GM23248 (cell line): ENCODE data around the gene FHOD3.

Source experiments
- EZH2 ChIP-seq: fragments of 200-600 bp; sonication (generic); IDR thresholded peaks from 2 replicates; pipeline ENCODE4 v1.6.1; 2018; ENCODE audit warnings: antibody characterized with exemption, mild to moderate bottlenecking; ENCODE audit not compliant: insufficient read depth, poor library complexity, severe bottlenecking
- EZH2phosphoT487 ChIP-seq: fragments of 200-600 bp; sonication (generic); IDR thresholded peaks from 2 replicates; pipeline ENCODE4 v1.6.1; 2018; ENCODE audit warnings: antibody characterized with exemption, moderate library complexity, mild to moderate bottlenecking, low read depth; ENCODE audit not compliant: insufficient read depth

GRCh38 chr18:36786686-36787085 lies 489.2 kb downstream of the FHOD3 start:
- no peak for TF ChIP-seq EZH2
- no peak for TF ChIP-seq EZH2phosphoT487
